DND-41 (cell line): ENCODE data around the gene TRPM3.

ENCODE experiments used
- ATAC-seq: fragments of 200-7000 bp; cut with Tn5 transposase; 3 replicates; pipeline ENCODE4 v1.9.1; 2021; ENCODE audit warnings: low read depth; ENCODE audit not compliant: insufficient read depth
- DNase-seq: peaks from one replicate; pipeline ENCODE4 v3.0.0-alpha.2; 2020
- H2AFZ ChIP-seq: 2 replicates; pipeline ENCODE4 v1.6.0; 2012; ENCODE audit warnings: low read depth, low read length
- H3K27ac ChIP-seq: 2 replicates; pipeline ENCODE4 v1.5.1; 2012; ENCODE audit warnings: low read length, inconsistent platforms
- H3K27me3 ChIP-seq: fragments of 200-600 bp; sonication (generic); 2 replicates; pipeline ENCODE4 v1.6.0; 2012; ENCODE audit warnings: low read length, mild to moderate bottlenecking, inconsistent platforms; ENCODE audit not compliant: insufficient read depth, poor library complexity
- H3K36me3 ChIP-seq: 2 replicates; pipeline ENCODE4 v1.5.1; 2012; ENCODE audit warnings: low read length, inconsistent platforms; ENCODE audit not compliant: insufficient read depth
- H3K4me1 ChIP-seq: 2 replicates; pipeline ENCODE4 v1.5.1; 2012; ENCODE audit warnings: mild to moderate bottlenecking, low read length; ENCODE audit not compliant: insufficient read depth
- H3K4me2 ChIP-seq: 2 replicates; pipeline ENCODE4 v1.6.0; 2012; ENCODE audit warnings: mild to moderate bottlenecking, moderate library complexity, low read length, inconsistent platforms; ENCODE audit not compliant: insufficient read depth
- H3K4me3 ChIP-seq, 2 experiments: fragments of 200-600 bp in 1 of 2; shearing (Covaris generic) in 1 of 2; 2 replicates each; pipeline ENCODE4 v1.5.1; 2012 to 2016; ENCODE audit warnings: inconsistent platforms in 2 of 2, low read length in 2 of 2, mild to moderate bottlenecking in 2 of 2, low read depth in 1 of 2, moderate library complexity in 1 of 2
- H3K79me2 ChIP-seq: 2 replicates; pipeline ENCODE4 v1.6.0; 2012; ENCODE audit warnings: low read length, inconsistent platforms; ENCODE audit not compliant: insufficient read depth
- H3K9ac ChIP-seq: 2 replicates; pipeline ENCODE4 v1.6.0; 2012; ENCODE audit warnings: low read depth, mild to moderate bottlenecking, inconsistent platforms, low read length, moderate library complexity
- H3K9me3 ChIP-seq: 2 replicates; pipeline ENCODE4 v1.5.1; 2012; ENCODE audit warnings: low read length, moderate library complexity, mild to moderate bottlenecking, inconsistent platforms; ENCODE audit not compliant: insufficient read depth, severe bottlenecking
- H4K20me1 ChIP-seq: 2 replicates; pipeline ENCODE4 v1.6.0; 2012; ENCODE audit warnings: low read length; ENCODE audit not compliant: insufficient read depth
- CTCF ChIP-seq: IDR thresholded peaks from 2 replicates; pipeline ENCODE4 v1.5.1; 2012; ENCODE audit warnings: borderline replicate concordance, low read length, moderate library complexity, mild to moderate bottlenecking; ENCODE audit not compliant: poor library complexity, severe bottlenecking; ENCODE audit errors: extremely low read depth
- EZH2 ChIP-seq: IDR thresholded peaks from 3 replicates; pipeline ENCODE4 v1.6.1; 2012; ENCODE audit warnings: borderline replicate concordance, low read depth, mild to moderate bottlenecking, moderate library complexity, low read length, inconsistent platforms; ENCODE audit not compliant: severe bottlenecking

Gene TRPM3

GRCh38 chr9:70588381-70588780, 533.0 kb downstream of the TRPM3 start:
- no peak overlapping the region for H3K4me3 ChIP-seq
- TF ChIP-seq CTCF (no peak), EZH2 (no peak)
- H3K27ac ChIP-seq = no peak overlapping the region
- H4K20me1 ChIP-seq = no peaks in the 10 kb centered on the region
- H3K9me3 ChIP-seq = no peaks in the 10 kb centered on the region
- ATAC-seq (no peak), DNase-seq (no peak)
- H3K36me3 ChIP-seq = no peaks in the 10 kb centered on the region
- H3K9ac ChIP-seq = no peak overlapping the region
- no peak overlapping the region for H2AFZ ChIP-seq
- no peaks in the 10 kb centered on the region for H3K79me2 ChIP-seq
- H3K4me1 ChIP-seq = no peaks in the 10 kb centered on the region
- H3K4me2 ChIP-seq = no peak overlapping the region
- no peaks in the 10 kb centered on the region for H3K27me3 ChIP-seq

DNA sequence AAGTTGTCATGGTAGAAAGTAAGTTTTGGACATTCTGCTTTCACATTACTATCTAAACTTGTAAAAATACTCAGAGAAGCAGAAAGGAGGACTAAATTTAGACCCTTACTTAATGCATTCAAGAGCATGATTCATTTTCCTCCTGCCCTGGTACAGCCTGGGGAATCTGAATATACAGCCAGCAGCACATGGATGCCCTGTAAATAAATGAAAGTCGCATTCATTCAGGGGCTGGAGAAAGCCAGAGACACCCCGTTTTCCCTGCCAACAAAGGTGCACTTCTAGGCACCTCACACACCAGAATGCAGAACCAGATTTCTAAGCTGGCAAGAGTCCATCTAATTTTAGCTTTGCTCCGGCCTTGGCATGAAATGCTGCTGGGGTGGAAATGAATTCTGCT, 534.2 kb downstream of the TRPM3 start:
- TF ChIP-seq CTCF (no peak), EZH2 (no peak)

DNA sequence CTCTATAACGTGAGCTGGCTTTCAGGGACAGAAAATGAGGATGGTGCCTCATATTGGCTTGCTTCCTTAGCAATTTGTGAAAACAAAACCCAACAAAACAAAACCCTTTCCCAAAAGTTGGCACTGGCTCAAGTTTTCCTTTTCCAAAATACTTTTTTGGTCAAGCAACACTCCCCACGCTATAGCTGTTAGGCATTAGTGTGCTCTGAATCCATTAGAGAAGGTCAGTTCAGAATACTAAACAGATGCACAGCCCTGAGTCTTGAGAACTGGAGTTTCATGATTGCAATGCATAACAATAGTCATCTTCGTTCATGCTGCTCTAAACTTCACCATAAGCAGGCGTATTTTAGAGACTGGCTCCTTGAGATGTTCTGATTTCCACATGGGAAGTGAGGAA, 534.9 kb downstream of the TRPM3 start:
- no peak overlapping the region for H3K4me3 ChIP-seq
- H3K27me3 ChIP-seq = no peaks in the 10 kb centered on the region
- ATAC-seq = no peak
- H3K79me2 ChIP-seq = no peaks in the 10 kb centered on the region
- no peaks in the 10 kb centered on the region for H3K36me3 ChIP-seq
- no peak overlapping the region for H3K27ac ChIP-seq
- TF ChIP-seq EZH2 (no peak), CTCF (no peak)
- DNase-seq = no peak
- no peaks in the 10 kb centered on the region for H4K20me1 ChIP-seq
- H3K4me1 ChIP-seq = no peaks in the 10 kb centered on the region
- no peaks in the 10 kb centered on the region for H3K9me3 ChIP-seq
- H3K4me2 ChIP-seq = no peak overlapping the region
- no peak overlapping the region for H2AFZ ChIP-seq
- H3K9ac ChIP-seq = no peak overlapping the region

More for the DNA sequence above, 534.2 kb downstream of the TRPM3 start:
- H3K4me2 ChIP-seq = no peak overlapping the region
- H3K79me2 ChIP-seq = no peaks in the 10 kb centered on the region
- H3K9ac ChIP-seq = no peak overlapping the region
- no peak overlapping the region for H2AFZ ChIP-seq
- no peaks in the 10 kb centered on the region for H3K9me3 ChIP-seq
- no peaks in the 10 kb centered on the region for H3K27me3 ChIP-seq
- DNase-seq (no peak), ATAC-seq (no peak)
- no peaks in the 10 kb centered on the region for H3K4me1 ChIP-seq
- no peaks in the 10 kb centered on the region for H3K36me3 ChIP-seq
- no peak overlapping the region for H3K27ac ChIP-seq
- no peak overlapping the region for H3K4me3 ChIP-seq
- no peaks in the 10 kb centered on the region for H4K20me1 ChIP-seq

- Histone ChIP-seq H3K27me3 (no peaks in the 10 kb centered on the region), H4K20me1 (no peaks in the 10 kb centered on the region), H3K79me2 (no peaks in the 10 kb centered on the region), H3K4me3 (no peak overlapping the region), H3K27ac (no peak overlapping the region), H3K4me1 (no peaks in the 10 kb centered on the region), H3K9me3 (no peaks in the 10 kb centered on the region), H2AFZ (no peak overlapping the region), H3K9ac (no peak overlapping the region), H3K36me3 (no peaks in the 10 kb centered on the region), H3K4me2 (no peak overlapping the region)
- DNase-seq (no peak), ATAC-seq (no peak)
- no peak for TF ChIP-seq CTCF
- TF ChIP-seq EZH2 = no peak
Observed at GRCh38 chr9:70581955-70582350, 539.5 kb downstream of the TRPM3 start.
